ENCODE results near the gene SRSF6. TPM values are rescaled to one million over a fixed set of nuclear protein-coding genes. Genes with fewer than 3 reads are reported as not detected.

The SRSF6 gene
- total and polyA plus RNA-seq, 10 of the 15 experiments (the other 5 are each of a cell fraction or from before 2014, with no cell fraction given): 57.2 to 191 (median 108) TPM

DNA sequence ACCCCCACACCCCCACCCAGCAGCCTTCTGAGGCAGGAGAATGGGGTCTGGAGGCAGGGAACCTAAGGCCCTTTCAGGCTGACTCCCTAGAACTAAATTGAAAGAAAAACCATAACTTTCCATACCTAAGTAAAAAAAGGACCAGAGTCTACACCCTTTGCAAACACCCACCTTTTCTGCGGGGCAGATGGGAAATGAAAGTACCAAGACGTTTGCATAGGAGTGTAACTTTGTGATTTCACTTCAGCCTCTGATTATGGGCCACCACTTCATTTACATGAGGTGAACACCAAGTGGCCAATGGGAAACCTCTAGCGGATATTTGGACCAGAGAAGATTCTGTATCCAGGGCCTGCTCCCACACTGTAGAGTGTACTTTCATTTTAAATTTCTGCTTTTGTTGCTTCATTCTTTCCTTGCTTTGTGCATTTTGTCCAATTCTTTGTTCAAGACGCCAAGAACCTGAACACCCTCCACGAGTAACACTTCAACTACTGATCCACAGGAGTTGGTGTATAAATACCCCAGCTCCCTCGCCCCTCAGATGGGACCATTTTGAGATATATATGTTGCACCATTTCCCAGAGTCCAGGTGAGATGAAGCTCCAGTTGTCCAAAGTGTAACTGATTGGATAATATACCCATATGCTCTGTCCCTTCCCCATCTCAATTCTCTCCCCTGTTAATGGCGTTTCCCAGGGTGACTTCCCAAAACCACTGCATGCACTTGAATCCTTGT lies 18.9 kb upstream of the SRSF6 start:
- ChIA-PET RAD21 (ENCODE audit: unreplicated experiment) (no interaction called here), POLR2A (no interaction called here), SMC1A (ENCODE audit: uncharacterized antibody, unreplicated experiment) (no interaction called here), CTCF (no interaction called here)
- Histone ChIP-seq H3K27ac (ENCODE audit: control insufficient read depth, insufficient read depth) (no peak overlapping the region), H3K4me3 (no peak overlapping the region), H3K27me3 (replicated peaks in 1 of 2; ENCODE audit: control insufficient read depth in 2 of 2, insufficient read depth in 2 of 2, low read length in 1 of 2) (no peaks in the 10 kb centered on the region), H3K9me3 (replicated peaks; ENCODE audit: control insufficient read depth, insufficient read depth, low read length) (no peaks in the 10 kb centered on the region; the same call in 1 of the 3 replicates), H2AFZ (ENCODE audit: control insufficient read depth, low read depth, low read length) (peak overlapping the region; percentile 26; the same call in 1 of the 2 replicates), H3K9ac (ENCODE audit: control insufficient read depth, insufficient read depth, low read length) (no peak overlapping the region), H3K79me2 (ENCODE audit: control insufficient read depth, insufficient read depth, low read length) (no peaks in the 10 kb centered on the region), H3K36me3 (ENCODE audit: control insufficient read depth in 2 of 2, insufficient read depth in 2 of 2, low read length in 1 of 2) (no peaks in the 10 kb centered on the region), H3K4me1 (ENCODE audit: control insufficient read depth, insufficient read depth, low read length) (peaks cover 5% of the 10 kb centered on the region), H4K20me1 (ENCODE audit: control insufficient read depth, insufficient read depth) (no peaks in the 10 kb centered on the region), H3K4me2 (ENCODE audit: control insufficient read depth, insufficient read depth) (peak overlapping the region; percentile 59)
- FAIRE-seq (peak; percentile 94), DNase-seq (ENCODE audit: low read depth, low spot score) (peak; percentile 53), ATAC-seq (peak; percentile 93)
- WGBS (ENCODE audit: insufficient coverage, insufficient replicate concordance, low lambda C conversion rate, missing lambda C conversion rate): 15% methylated on average over 7 of the region's 7 CpGs
- BruUV-seq (replicated peaks): no TSS peak
- intact Hi-C loops (cut with micrococcal nuclease; ENCODE audit: unreplicated experiment): no loop called here
- TF ChIP-seq CEBPB (IDR thresholded peaks at IDR 0.05; ENCODE audit: borderline replicate concordance in 1 of 2, low read depth in 2 of 2, low read length in 2 of 2) (no peak), HDAC6 (IDR thresholded peaks at IDR 0.05; ENCODE audit: unreplicated experiment) (no peak), MEF2A (IDR thresholded peaks at IDR 0.05; ENCODE audit: insufficient read depth, low read depth, low read length) (0 out of 2 replicates have a peak, but pooled peaks have one; percentile 12), ZSCAN29 (IDR thresholded peaks at IDR 0.05) (peak; percentile 89), IKZF1 (conservative IDR thresholded peaks at IDR 0.05) (peak; percentile 25; the same call in 1 of the 2 replicates), IKZF2 (IDR thresholded peaks at IDR 0.05) (0 out of 4 replicates have a peak, but pooled peaks of 1 of the 2 experiments have one; percentile 21), NRF1 (conservative IDR thresholded peaks at IDR 0.05; ENCODE audit: low read depth, low read length) (no peak), SPI1 (IDR thresholded peaks at IDR 0.05; ENCODE audit: borderline replicate concordance, insufficient read depth, low read depth, low read length) (peak; percentile 17; the same call in 1 of the 2 replicates), RUNX3 (IDR thresholded peaks at IDR 0.05; ENCODE audit: low read length) (peak; percentile 55), MXI1 (IDR thresholded peaks at IDR 0.05; ENCODE audit: low read depth, low read length) (no peak), POU2F2 (IDR thresholded peaks at IDR 0.05; ENCODE audit: borderline replicate concordance, low read depth, low read length) (0 out of 3 replicates have a peak, but pooled peaks have one; percentile 51)
- TF ChIP-seq, protein P1, sequence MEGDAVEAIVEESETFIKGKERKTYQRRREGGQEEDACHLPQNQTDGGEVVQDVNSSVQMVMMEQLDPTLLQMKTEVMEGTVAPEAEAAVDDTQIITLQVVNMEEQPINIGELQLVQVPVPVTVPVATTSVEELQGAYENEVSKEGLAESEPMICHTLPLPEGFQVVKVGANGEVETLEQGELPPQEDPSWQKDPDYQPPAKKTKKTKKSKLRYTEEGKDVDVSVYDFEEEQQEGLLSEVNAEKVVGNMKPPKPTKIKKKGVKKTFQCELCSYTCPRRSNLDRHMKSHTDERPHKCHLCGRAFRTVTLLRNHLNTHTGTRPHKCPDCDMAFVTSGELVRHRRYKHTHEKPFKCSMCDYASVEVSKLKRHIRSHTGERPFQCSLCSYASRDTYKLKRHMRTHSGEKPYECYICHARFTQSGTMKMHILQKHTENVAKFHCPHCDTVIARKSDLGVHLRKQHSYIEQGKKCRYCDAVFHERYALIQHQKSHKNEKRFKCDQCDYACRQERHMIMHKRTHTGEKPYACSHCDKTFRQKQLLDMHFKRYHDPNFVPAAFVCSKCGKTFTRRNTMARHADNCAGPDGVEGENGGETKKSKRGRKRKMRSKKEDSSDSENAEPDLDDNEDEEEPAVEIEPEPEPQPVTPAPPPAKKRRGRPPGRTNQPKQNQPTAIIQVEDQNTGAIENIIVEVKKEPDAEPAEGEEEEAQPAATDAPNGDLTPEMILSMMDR (IDR thresholded peaks at IDR 0.05 in 2 of 3, conservative IDR thresholded peaks at IDR 0.05 in 1 of 3; ENCODE audit: control insufficient read depth in 2 of 3, extremely low read depth in 1 of 3, insufficient read depth in 1 of 3, low read depth in 3 of 3, low read length in 3 of 3): no peak
- in situ Hi-C loops (cut with MboI): no loop called here
